ENCODE measurements around the gene FOXP1. TPM values are rescaled to one million over a fixed set of nuclear protein-coding genes. Genes with fewer than 3 reads are reported as not detected.

Gene FOXP1
- total RNA-seq, 1 experiment from 2014 or later = 75.3 TPM

DNA sequence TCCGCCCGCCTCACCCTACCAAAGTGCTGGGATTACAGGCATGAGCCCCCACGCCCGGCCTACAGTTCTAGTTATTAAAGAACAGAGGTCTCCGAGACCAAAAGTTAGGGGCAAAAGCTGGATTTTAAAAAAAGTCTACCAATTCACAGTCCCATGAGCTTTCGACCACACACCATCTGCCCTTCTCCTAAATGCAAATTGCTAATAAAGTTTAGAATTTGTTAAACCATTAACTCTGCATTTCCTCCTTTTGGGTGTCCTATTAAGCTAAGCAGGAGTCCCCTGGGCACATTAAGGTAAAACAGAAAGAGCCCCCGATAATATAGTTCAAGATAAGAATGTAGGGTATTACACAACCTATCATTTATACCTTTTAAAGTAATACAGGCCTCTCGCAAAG, 322.7 kb downstream of the FOXP1 start:
- Mint-ChIP-seq H3K36me3 (ENCODE audit: insufficient read depth in 1 of 3, low read depth in 3 of 3) (peaks cover 0 to 4% (median 4%) of the 10 kb centered on the region in 3 experiments; a peak in 4 of 7 replicates), H3K9me3 (no peaks in the 10 kb centered on the region), H3K27ac (no peak overlapping the region), H3K4me1 (peaks cover 43 to 46% of the 10 kb centered on the region in 2 experiments), H3K4me3 (no peak overlapping the region), H3K27me3 (ENCODE audit: low read depth) (no peaks in the 10 kb centered on the region)
- H3T11ph ChIP-seq (ENCODE audit: low read length) = no peak overlapping the region
- H4K5ac ChIP-seq (ENCODE audit: insufficient read length, low read depth, low read length) = no peak overlapping the region
- no peaks in the 10 kb centered on the region for H3K23me2 ChIP-seq (ENCODE audit: insufficient read length, low read depth, low read length, poor library complexity, severe bottlenecking)
- H3K79me1 ChIP-seq (ENCODE audit: insufficient read depth, low read depth, low read length, poor library complexity, severe bottlenecking) = no peaks in the 10 kb centered on the region
- H2AFZ ChIP-seq (ENCODE audit: low read length) = no peak overlapping the region
- no peak overlapping the region for H2BK20ac ChIP-seq (ENCODE audit: low read depth, low read length, poor library complexity, severe bottlenecking)
- WGBS (ENCODE audit: extremely low coverage, insufficient read length, low lambda C conversion rate) = no CpG with 5 or more reads among the region's 8 CpGs
- H2BK5ac ChIP-seq (ENCODE audit: insufficient read length, low read length) = no peak overlapping the region
- H3K9me3 ChIP-seq (ENCODE audit: control insufficient read depth, low read depth, low read length) = no peaks in the 10 kb centered on the region
- no peak overlapping the region for H3K4ac ChIP-seq (ENCODE audit: low read depth, low read length)
- H3K14ac ChIP-seq (ENCODE audit: insufficient read depth, low read length) = no peak overlapping the region
- no peak overlapping the region for H3K27ac ChIP-seq (ENCODE audit: insufficient read length, low read depth, low read length)
- H3K4me2 ChIP-seq (ENCODE audit: insufficient read depth, insufficient read length, low read length) = no peak overlapping the region
- H3K27me3 ChIP-seq (ENCODE audit: insufficient read depth, low read length) = no peaks in the 10 kb centered on the region
- H2BK12ac ChIP-seq (ENCODE audit: insufficient read length, low read depth, low read length) = no peak overlapping the region
- TF ChIP-seq, protein P1, sequence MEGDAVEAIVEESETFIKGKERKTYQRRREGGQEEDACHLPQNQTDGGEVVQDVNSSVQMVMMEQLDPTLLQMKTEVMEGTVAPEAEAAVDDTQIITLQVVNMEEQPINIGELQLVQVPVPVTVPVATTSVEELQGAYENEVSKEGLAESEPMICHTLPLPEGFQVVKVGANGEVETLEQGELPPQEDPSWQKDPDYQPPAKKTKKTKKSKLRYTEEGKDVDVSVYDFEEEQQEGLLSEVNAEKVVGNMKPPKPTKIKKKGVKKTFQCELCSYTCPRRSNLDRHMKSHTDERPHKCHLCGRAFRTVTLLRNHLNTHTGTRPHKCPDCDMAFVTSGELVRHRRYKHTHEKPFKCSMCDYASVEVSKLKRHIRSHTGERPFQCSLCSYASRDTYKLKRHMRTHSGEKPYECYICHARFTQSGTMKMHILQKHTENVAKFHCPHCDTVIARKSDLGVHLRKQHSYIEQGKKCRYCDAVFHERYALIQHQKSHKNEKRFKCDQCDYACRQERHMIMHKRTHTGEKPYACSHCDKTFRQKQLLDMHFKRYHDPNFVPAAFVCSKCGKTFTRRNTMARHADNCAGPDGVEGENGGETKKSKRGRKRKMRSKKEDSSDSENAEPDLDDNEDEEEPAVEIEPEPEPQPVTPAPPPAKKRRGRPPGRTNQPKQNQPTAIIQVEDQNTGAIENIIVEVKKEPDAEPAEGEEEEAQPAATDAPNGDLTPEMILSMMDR (conservative IDR thresholded peaks at IDR 0.05) = no peak
- no peak overlapping the region for H2BK15ac ChIP-seq (ENCODE audit: low read depth, low read length)
- H3K18ac ChIP-seq (ENCODE audit: insufficient read length, low read depth, low read length) = no peak overlapping the region
- no peak overlapping the region for H3K9ac ChIP-seq (ENCODE audit: extremely low read depth, insufficient read length, low read length)
- H3K56ac ChIP-seq (ENCODE audit: insufficient read length, low read depth, low read length) = no peak overlapping the region
- no peak overlapping the region for H4K91ac ChIP-seq (ENCODE audit: insufficient read length, low read depth, low read length)
- no peaks in the 10 kb centered on the region for H4K20me1 ChIP-seq (ENCODE audit: control insufficient read depth, insufficient read depth, insufficient read length)
- peaks cover 4% of the 10 kb centered on the region; the same call in 1 of the 2 replicates for H3K4me1 ChIP-seq (ENCODE audit: insufficient read depth, low read length)
- no peak overlapping the region for H2AK5ac ChIP-seq (ENCODE audit: insufficient read length, low read length)
- no peak for DNase-seq
- H4K8ac ChIP-seq (replicated peaks; ENCODE audit: insufficient read length, low read depth, low read length) = no peak overlapping the region
- H2BK120ac ChIP-seq (ENCODE audit: low read depth, low read length, poor library complexity, severe bottlenecking) = no peak overlapping the region
- no peaks in the 10 kb centered on the region; the same call in 1 of the 2 replicates for H3K79me2 ChIP-seq (ENCODE audit: insufficient read depth, low read length)
- H3K23ac ChIP-seq (ENCODE audit: insufficient read length, low read depth, low read length) = no peak overlapping the region

All from H9 (cell line).